Measurements from ENCODE around the gene GMIP.

- TF ChIP-seq CTCF (conservative IDR thresholded peaks at IDR 0.05 in 1 of 2, IDR thresholded peaks at IDR 0.05 in 1 of 2; ENCODE audit: extremely low read depth in 1 of 2, insufficient read depth in 1 of 2, low read depth in 1 of 2, low read length in 2 of 2) (no peak), EZH2 (IDR thresholded peaks at IDR 0.05; ENCODE audit: borderline replicate concordance, low read length) (no peak)
Measured at GRCh38 chr19:19581391-19581790, 62.1 kb downstream of the GMIP start.

All from mammary epithelial cell (primary cell).